Naive B cell (primary cell): ENCODE results near the gene SIGLEC7. TPM values are rescaled to one million over a fixed set of nuclear protein-coding genes. Genes with fewer than 3 reads are reported as not detected.
"Not testable (repeated sequence)": the region's sequence is repeated elsewhere in the genome, so short reads cannot be mapped to it uniquely, and the experiment has no call there.

Source experiments
- ATAC-seq, 2 donors: fragments of 150-1000 bp; cut with Tn5 transposase; 2 replicates each; pipeline ENCODE4 v1.10.0; 2021; ENCODE audit warnings: low read depth in 2 of 2, mild to moderate bottlenecking in 2 of 2, moderate library complexity in 2 of 2
- DNase-seq: peaks from one replicate; pipeline ENCODE4 v3.0.0; 2022
- H3K27ac Mint-ChIP-seq, 6 donors: one replicate each; pipeline ENCODE4 v1.8.0; 2020 to 2022; ENCODE audit warnings: mild to moderate bottlenecking in 6 of 6, mixed read lengths in 6 of 6, moderate library complexity in 5 of 6, inconsistent platforms in 2 of 6
- H3K27me3 Mint-ChIP-seq, 3 donors: one replicate each; pipeline ENCODE4 v1.8.0; 2021 to 2022; ENCODE audit warnings: mixed read lengths in 3 of 3, mild to moderate bottlenecking in 1 of 3
- H3K36me3 Mint-ChIP-seq, 2 donors: one replicate each; pipeline ENCODE4 v1.8.0; 2020 to 2022; ENCODE audit warnings: mixed read lengths in 2 of 2, inconsistent platforms in 1 of 2, mild to moderate bottlenecking in 1 of 2
- H3K4me1 Mint-ChIP-seq, 3 donors: one replicate each; pipeline ENCODE4 v1.8.0; 2020 to 2022; ENCODE audit warnings: mixed read lengths in 3 of 3, inconsistent platforms in 1 of 3, mild to moderate bottlenecking in 1 of 3, moderate library complexity in 1 of 3
- H3K4me3 Mint-ChIP-seq, 8 donors: one replicate each; pipeline ENCODE4 v1.8.0; 2020 to 2022; ENCODE audit warnings: mild to moderate bottlenecking in 8 of 8, mixed read lengths in 8 of 8, moderate library complexity in 8 of 8, inconsistent platforms in 2 of 8
- H3K9me3 Mint-ChIP-seq, 7 donors: one replicate each; pipeline ENCODE4 v1.8.0; 2020 to 2022; ENCODE audit warnings: mixed read lengths in 7 of 7, mild to moderate bottlenecking in 5 of 7, inconsistent platforms in 2 of 7, moderate library complexity in 1 of 7
- polyA plus RNA-seq, 6 donors: library from polyadenylated mRNA; unstranded; fragments of 300-500 nt; fragmentation: Illumina TruSeq; gene quantifications; one replicate each; pipeline ENCODE4 v1.2.3, GENCODE V29; 2021; ENCODE audit warnings: low read depth in 6 of 6

Gene SIGLEC7
- polyA plus RNA-seq, 6 donors from 2014 or later = 0.22 to 0.32 (median 0.23) TPM; not detected in 3

DNA sequence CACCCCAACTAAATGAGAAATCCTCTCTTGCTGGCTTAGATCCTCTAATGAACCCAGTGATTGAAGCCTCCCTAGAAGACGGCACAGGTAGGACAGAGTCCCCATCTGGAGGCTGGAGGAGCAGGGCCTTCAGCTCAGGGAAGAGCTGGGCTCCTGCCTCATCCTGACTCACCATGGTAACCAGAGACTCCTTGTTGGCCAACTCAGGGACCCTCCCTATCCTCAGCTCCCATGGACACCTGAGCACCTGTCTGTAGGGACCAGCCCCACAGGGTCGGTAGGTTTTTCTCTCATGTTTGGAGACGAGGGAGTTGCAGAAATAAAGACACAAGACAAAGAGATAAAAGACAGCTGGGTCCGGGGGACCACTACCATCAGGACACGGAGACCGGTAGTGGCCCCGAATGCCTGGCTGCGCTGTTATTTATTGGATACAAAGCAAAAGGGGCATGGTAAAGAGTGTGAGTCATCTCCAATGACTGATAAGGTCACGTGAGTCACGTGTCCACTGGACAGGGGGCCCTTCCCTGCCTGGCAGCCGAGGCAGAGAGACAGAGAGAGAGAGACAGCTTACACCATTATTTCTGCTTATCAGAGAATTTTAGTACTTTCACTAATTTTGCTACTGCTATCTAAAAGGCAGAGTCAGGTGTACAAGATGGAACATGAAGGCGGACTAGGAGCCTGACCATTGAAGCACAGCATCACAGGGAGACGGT lies 26.6 kb downstream of the SIGLEC7 start:
- Mint-ChIP-seq H3K4me1 (peaks cover 0 to 4% (median 3%) of the 10 kb centered on the region in 3 donors), H3K27me3 (peaks cover 22 to 32% (median 28%) of the 10 kb centered on the region in 3 donors), H3K4me3 (no peak overlapping the region), H3K36me3 (no peaks in the 10 kb centered on the region), H3K27ac (no peak overlapping the region), H3K9me3 (no peaks in the 10 kb centered on the region)
- ATAC-seq (no peak), DNase-seq (no peak)

DNA sequence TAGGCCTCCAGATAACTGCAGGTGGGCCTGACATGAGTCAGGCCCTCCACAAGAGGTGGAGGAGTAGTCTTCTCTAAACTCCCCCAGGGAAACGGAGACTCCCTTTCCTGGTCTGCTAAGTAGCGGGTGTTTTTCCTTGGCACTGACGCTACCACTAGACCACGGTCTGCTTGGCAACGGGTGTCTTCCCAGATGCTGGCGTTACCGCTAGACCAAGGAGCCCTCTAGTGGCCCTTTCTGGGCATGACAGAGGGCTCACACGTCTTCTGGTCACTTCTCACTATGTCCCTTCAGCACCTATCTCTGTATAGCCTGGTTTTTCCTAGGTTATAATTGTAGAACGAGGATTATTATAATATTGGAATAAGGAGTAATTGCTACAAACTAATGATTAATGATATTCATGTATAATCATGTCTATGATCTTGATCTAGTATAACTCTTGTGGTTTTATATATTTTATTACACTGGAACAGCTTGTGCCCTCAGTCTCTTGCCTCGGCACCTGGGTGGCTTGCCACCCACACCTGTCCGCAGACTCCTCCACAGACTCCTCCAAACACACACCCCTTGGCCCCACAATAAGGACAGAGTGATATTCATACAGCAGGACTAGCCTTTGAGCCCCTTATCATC lies 27.3 kb downstream of the SIGLEC7 start:
- Mint-ChIP-seq H3K27me3 (peaks cover 22 to 28% (median 28%) of the 10 kb centered on the region in 3 donors), H3K27ac (peak overlapping the region in 1 of 6 donors; percentile 24)
- not testable (repeated sequence) for H3K9me3 Mint-ChIP-seq, H3K4me3 Mint-ChIP-seq, H3K4me1 Mint-ChIP-seq, ATAC-seq, H3K36me3 Mint-ChIP-seq
- DNase-seq = peak; percentile 21

DNA sequence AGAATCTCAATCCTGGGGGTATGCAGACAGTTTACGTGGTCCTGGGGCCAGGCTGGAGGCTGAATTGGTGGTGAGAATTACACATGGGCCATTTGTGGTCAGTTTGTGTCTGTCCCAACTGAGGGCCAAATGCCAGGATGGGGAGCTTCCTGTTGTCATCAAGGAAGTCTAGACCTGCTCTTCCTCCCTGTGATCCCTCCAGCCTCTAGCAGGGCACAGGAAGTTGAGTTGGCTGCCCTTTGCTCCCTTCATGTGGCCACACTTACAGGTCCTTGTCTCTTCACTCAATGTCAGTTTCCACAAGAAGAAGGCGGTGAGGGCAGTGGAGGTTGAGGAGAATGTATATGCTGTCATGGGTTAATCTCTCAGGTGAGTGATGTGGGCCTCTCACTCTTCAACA lies 30.1 kb downstream of the SIGLEC7 start:
- Mint-ChIP-seq H3K27ac (no peak overlapping the region), H3K9me3 (no peaks in the 10 kb centered on the region), H3K36me3 (no peaks in the 10 kb centered on the region), H3K4me1 (peaks cover 0 to 4% (median 0%) of the 10 kb centered on the region in 3 donors), H3K4me3 (no peak overlapping the region), H3K27me3 (peaks cover 13 to 19% (median 14%) of the 10 kb centered on the region in 3 donors)
- no peak for ATAC-seq
- no peak for DNase-seq

DNA sequence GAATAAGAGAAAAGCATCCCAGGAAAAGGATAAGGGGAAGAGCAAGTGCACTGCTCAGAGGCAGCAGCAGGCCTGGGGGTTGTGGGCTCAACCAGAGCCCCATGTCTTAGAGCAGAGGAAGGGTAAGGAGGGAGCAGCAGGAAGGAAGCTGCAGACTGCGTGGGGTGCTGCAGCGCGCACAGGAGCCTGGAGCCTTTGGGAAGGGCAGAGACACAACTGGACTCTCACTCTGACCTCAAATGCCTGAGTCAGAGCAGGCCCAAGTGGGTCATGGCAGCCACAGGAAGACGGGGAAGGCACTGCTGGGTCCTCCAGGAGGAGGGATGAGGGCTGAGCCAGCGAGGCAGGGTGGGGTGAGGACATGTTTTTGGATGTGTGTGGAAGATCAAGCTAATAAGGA lies 31.6 kb downstream of the SIGLEC7 start:
- Mint-ChIP-seq H3K27me3 (peaks cover 5 to 10% (median 5%) of the 10 kb centered on the region in 3 donors), H3K27ac (no peak overlapping the region), H3K4me3 (no peak overlapping the region), H3K4me1 (peaks cover 0 to under 1% (median 0%) of the 10 kb centered on the region in 3 donors), H3K36me3 (no peaks in the 10 kb centered on the region), H3K9me3 (no peaks in the 10 kb centered on the region)
- ATAC-seq = no peak
- DNase-seq = no peak

DNA sequence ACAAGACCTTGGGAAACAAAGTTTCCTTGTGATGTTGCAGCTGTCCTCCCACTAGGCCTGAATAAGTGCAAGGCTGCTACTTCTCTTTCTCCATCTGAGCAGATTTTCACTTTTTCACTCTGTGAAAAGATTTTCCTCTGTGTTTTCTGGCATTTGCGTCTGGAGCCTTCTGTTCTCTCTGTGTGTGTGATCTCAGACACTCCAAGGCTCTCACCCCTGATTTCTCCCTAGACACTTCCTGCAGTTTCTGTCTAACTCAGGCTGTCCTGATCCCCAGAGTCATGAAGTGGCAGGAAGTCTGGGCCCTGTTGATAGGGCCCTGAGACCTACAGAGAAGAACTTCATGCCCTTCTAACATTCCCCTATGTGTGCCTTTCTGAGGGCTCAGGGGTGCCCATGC lies 37.2 kb downstream of the SIGLEC7 start:
- DNase-seq (no peak), ATAC-seq (no peak)
- peaks cover 0 to 5% (median 0%) of the 10 kb centered on the region in 7 donors for H3K9me3 Mint-ChIP-seq
- H3K4me3 Mint-ChIP-seq = no peak overlapping the region
- no peak overlapping the region for H3K27ac Mint-ChIP-seq
- peaks cover 0 to 8% (median 5%) of the 10 kb centered on the region in 3 donors for H3K4me1 Mint-ChIP-seq
- peaks cover 0 to 7% of the 10 kb centered on the region in 2 donors for H3K36me3 Mint-ChIP-seq
- H3K27me3 Mint-ChIP-seq = peaks cover 9 to 18% (median 13%) of the 10 kb centered on the region in 3 donors

DNA sequence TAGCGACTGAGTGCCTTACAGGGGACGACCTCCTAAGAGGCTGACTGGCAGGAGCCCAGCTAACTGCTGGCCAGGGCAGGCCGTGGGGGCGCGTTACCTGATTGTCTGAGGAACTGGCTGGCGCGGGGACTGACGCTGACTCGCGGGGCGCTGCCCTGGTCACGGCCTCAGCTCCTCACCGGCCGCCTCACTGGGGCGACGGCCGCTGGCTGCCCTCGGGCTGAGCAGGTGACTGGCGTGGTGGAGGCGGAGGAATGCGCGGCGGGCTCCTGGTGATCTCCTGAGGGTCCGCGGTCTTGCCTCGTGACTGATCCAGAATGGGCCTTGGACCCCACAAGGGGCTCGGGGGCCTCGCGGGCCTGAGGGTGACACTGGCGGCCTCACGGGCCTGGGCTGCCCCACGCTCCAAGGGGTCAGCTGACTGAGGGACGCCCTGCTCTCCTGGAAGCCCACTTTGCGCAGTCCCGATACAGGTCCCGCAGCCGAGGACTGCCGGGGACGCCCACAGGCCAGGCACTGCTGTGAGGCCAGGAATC lies 39.3 kb downstream of the SIGLEC7 start:
- no peak overlapping the region for H3K4me3 Mint-ChIP-seq
- DNase-seq = no peak
- H3K27me3 Mint-ChIP-seq = peaks cover 10 to 34% (median 30%) of the 10 kb centered on the region in 3 donors
- peaks cover 0 to 5% (median 0%) of the 10 kb centered on the region in 7 donors for H3K9me3 Mint-ChIP-seq
- H3K36me3 Mint-ChIP-seq = peaks cover 0 to 9% of the 10 kb centered on the region in 2 donors
- peaks cover 0 to 8% (median 5%) of the 10 kb centered on the region in 3 donors for H3K4me1 Mint-ChIP-seq
- no peak overlapping the region for H3K27ac Mint-ChIP-seq
- ATAC-seq = no peak

DNA sequence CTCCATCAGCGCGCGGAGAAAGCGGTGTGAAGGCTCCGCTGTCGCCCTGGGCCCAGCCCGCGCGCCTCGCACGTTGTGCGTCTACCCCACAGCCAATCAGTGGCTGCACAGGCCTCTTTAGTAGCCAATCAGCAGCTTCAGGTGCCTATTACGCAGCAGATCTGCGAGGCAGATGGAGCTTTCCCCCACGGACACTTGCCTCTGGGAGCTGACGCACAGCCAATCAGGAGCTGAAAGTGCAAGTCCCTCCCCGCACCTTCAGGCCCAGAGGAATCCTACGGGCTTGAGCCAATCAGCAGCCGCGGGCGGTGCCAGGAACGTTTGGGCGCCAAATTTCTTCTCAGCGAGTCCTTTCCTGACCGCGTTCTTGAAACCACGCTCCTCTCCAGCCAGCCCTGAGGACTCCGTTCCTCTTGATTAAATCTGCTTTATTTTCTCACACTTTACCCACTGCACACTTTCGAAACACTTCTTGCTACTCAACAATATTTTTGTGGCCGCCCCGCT lies 39.9 kb downstream of the SIGLEC7 start:
- H3K9me3 Mint-ChIP-seq = peaks cover 0 to 5% (median 0%) of the 10 kb centered on the region in 7 donors
- peak overlapping the region in 1 of 8 donors; percentile 37 for H3K4me3 Mint-ChIP-seq
- DNase-seq (no peak), ATAC-seq (no peak)
- H3K4me1 Mint-ChIP-seq = peaks cover 0 to 8% (median 5%) of the 10 kb centered on the region in 3 donors
- H3K27ac Mint-ChIP-seq = no peak overlapping the region
- H3K27me3 Mint-ChIP-seq = peaks cover 10 to 34% (median 30%) of the 10 kb centered on the region in 3 donors
- peaks cover 0 to 9% of the 10 kb centered on the region in 2 donors for H3K36me3 Mint-ChIP-seq

DNA sequence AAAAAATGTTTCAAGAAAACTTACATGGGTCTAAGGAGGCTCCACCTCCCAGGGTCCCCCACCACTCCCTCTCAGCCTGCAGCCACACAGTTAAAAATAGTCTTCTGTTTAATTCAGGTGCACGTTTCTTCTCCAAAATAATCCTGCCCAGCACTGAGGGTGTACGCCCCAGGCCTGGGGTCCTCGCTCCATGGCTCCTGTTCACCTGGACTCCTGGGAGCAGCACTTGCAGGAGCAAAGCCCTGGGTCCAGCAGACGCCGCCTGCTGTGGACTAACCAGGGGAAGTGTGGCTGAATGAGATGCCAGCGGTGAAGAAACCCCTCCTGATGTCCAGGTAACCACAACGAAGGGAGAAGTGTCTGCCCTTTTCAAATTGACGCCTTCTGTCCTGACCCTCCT lies 41.5 kb downstream of the SIGLEC7 start:
- peaks cover 0 to 8% (median 5%) of the 10 kb centered on the region in 3 donors for H3K4me1 Mint-ChIP-seq
- no peak overlapping the region for H3K27ac Mint-ChIP-seq
- ATAC-seq = no peak
- peak overlapping the region in 2 of 8 donors; percentile 12 to 66 for H3K4me3 Mint-ChIP-seq
- H3K27me3 Mint-ChIP-seq = peaks cover 10 to 41% (median 30%) of the 10 kb centered on the region in 3 donors
- H3K36me3 Mint-ChIP-seq = peaks cover 0 to 9% of the 10 kb centered on the region in 2 donors
- DNase-seq = no peak
- peaks cover 0 to 5% (median 0%) of the 10 kb centered on the region in 7 donors for H3K9me3 Mint-ChIP-seq

DNA sequence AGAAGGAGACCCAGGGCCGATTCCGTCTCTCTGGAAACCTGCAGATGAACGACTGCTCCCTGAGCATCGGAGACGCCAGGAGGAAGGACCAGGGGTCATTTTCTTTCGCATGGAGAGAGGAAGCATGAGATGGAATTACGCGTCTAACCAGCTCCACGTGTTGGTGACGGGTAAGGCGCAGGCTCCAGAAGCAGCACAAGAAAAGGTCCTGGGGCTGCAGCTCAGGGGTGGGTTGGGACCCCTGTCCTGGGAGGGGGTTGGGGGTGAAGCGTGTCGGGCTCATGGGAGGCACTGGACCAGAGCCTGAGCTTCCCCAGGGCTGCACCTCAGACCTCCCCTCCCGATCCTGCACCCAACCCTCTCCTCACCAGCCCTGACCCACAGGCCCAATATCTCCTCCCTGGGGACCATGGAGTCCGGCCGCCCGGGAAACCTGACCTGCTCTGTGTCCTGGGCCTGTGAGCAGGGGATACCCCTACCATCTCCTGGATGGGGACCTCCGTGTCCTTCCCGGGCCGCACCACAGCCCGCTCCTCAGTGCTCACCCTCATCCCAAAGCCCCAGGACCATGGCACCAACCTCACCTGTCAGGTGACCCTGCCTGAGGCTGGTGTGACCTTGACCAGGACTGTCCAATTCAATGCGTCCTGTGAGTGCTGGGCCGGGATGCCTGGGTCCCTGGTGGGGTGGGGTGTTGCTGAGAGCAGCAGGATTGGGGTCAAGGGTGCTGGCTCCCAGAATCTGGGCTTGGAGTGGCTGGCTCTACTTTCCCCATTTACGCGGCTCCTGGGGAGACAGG lies 43.2 kb downstream of the SIGLEC7 start:
- no peak for ATAC-seq
- Mint-ChIP-seq H3K27me3 (peaks cover 10 to 41% (median 30%) of the 10 kb centered on the region in 3 donors), H3K27ac (no peak overlapping the region), H3K4me1 (peaks cover 0 to 8% (median 5%) of the 10 kb centered on the region in 3 donors), H3K4me3 (no peak overlapping the region), H3K9me3 (peaks cover 0 to 5% (median 0%) of the 10 kb centered on the region in 7 donors), H3K36me3 (peaks cover 0 to 9% of the 10 kb centered on the region in 2 donors)
- DNase-seq = no peak

DNA sequence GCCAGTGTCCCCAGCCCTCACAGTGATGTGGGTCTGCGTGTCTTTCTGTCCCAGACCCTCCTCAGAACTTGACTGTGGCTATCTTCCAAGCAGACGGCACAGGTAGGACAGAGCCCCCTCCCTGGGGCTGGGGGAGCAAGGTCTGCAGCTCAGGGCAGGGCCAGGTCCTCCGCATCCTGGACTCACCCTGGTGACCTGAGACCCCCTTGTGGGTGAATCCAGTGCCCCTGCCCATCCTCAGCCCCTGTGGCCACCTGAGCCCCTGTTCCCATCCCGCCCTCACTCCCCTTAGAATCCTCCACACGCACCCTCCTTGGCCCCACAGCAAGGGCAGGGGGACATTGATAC lies 43.7 kb downstream of the SIGLEC7 start:
- DNase-seq (no peak), ATAC-seq (no peak)
- H3K9me3 Mint-ChIP-seq = peaks cover 0 to 3% (median 0%) of the 10 kb centered on the region in 7 donors
- H3K27me3 Mint-ChIP-seq = peaks cover 10 to 41% (median 27%) of the 10 kb centered on the region in 3 donors
- no peak overlapping the region for H3K27ac Mint-ChIP-seq
- H3K4me1 Mint-ChIP-seq = peaks cover 0 to 8% (median 5%) of the 10 kb centered on the region in 3 donors
- peaks cover 0 to 9% of the 10 kb centered on the region in 2 donors for H3K36me3 Mint-ChIP-seq
- H3K4me3 Mint-ChIP-seq = no peak overlapping the region

DNA sequence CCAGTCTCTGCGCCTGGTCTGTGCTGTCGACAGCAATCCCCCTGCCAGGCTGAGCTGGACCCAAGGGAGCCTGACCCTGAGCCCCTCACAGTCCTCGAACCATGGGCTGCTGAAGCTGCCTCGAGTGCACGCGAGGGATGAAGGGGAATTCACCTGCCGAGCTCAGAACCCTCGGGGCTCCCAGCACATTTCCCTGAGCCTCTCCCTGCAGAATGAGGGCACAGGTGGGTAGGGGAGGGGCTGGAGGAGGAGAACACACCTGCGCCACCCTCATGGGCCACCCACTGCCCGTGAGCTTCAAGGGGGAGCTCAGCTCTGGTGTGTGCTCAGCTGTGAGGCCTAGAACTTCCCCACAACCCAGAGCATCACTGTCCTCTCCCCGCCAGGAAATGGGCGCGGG lies 44.2 kb downstream of the SIGLEC7 start:
- no peak for DNase-seq
- no peak overlapping the region for H3K4me3 Mint-ChIP-seq
- ATAC-seq = no peak

DNA sequence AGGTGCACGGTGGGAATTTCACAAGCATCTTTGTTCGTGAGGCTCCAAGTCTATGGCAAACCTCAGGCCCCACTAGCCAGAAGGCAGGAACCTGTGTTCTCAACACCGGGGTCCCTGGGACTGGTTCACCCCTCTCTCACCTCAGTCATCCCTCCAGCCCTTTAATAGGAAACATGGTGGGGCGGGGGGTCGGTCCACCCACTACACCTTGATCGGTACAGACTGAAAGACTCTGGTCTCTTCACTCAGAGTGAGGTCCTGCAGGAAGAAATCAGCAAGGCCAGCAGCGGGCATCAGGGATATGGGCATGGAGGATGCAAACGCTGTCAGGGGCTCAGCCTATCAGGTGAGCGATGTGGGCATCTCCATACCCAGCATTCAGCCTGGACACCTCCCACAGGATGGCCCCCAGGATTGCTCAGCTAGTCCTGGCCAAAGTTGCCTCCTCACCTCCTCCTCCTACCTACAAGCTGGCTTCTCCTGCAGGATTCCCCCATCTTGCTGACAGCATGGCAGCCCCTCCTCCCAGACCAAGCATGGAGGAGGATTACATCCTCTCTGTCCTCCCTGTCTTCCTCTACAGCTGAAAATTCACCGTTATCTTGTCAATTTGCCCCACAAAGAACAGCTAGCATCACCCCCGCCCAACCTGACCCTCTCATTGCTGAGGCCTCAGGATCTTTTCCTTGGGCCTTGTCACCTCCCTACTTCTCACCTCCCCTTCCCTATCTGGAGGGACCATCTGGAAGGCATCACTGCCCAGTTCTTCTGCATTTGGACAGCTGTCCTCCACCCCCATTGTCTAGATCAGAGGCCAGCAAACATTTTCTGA lies 45.5 kb downstream of the SIGLEC7 start:
- no peak for DNase-seq
- Mint-ChIP-seq H3K4me3 (no peak overlapping the region), H3K27me3 (peaks cover 10 to 45% (median 22%) of the 10 kb centered on the region in 3 donors), H3K27ac (peak overlapping the region in 1 of 6 donors; percentile 72), H3K4me1 (peaks cover 0 to 8% (median 5%) of the 10 kb centered on the region in 3 donors), H3K36me3 (peaks cover 0 to 9% of the 10 kb centered on the region in 2 donors), H3K9me3 (no peaks in the 10 kb centered on the region)
- no peak for ATAC-seq

More for the DNA sequence above, 44.2 kb downstream of the SIGLEC7 start:
- H3K9me3 Mint-ChIP-seq = no peaks in the 10 kb centered on the region
- peaks cover 0 to 8% (median 5%) of the 10 kb centered on the region in 3 donors for H3K4me1 Mint-ChIP-seq
- peaks cover 10 to 41% (median 23%) of the 10 kb centered on the region in 3 donors for H3K27me3 Mint-ChIP-seq
- peaks cover 0 to 9% of the 10 kb centered on the region in 2 donors for H3K36me3 Mint-ChIP-seq
- H3K27ac Mint-ChIP-seq = no peak overlapping the region
